NCI-H128 (cell line): Measurements from ENCODE around the gene SH3BP5.

Experiments used
- DNase-seq: peaks from one replicate; lab custom pipeline; 2025; ENCODE audit not compliant: unreplicated experiment; lab: John Stamatoyannopoulos, UW

The SH3BP5 gene

GRCh38 chr3:15299036-15299435 lies 33.4 kb downstream of the SH3BP5 start:
- DNase-seq, result no peak

GRCh38 chr3:15298504-15298903 lies 33.9 kb downstream of the SH3BP5 start:
- no peak for DNase-seq

GRCh38 chr3:15297608-15298350 lies 34.6 kb downstream of the SH3BP5 start:
- no peak for DNase-seq

GRCh38 chr3:15295506-15295905 lies 36.9 kb downstream of the SH3BP5 start:
- DNase-seq, result no peak

- no peak for DNase-seq
Observed at GRCh38 chr3:15294929-15295328, 37.5 kb downstream of the SH3BP5 start.

GRCh38 chr3:15292765-15293522 lies 39.4 kb downstream of the SH3BP5 start:
- DNase-seq, result no peak

- no peak for DNase-seq
Observed at GRCh38 chr3:15291589-15292541, 40.5 kb downstream of the SH3BP5 start.

GRCh38 chr3:15290736-15291135 lies 41.6 kb downstream of the SH3BP5 start:
- DNase-seq, result no peak

GRCh38 chr3:15289661-15290060 lies 42.7 kb downstream of the SH3BP5 start:
- no peak for DNase-seq

- DNase-seq, result no peak
Observed at GRCh38 chr3:15288331-15289035, 43.9 kb downstream of the SH3BP5 start.

GRCh38 chr3:15287565-15288330 lies 44.6 kb downstream of the SH3BP5 start:
- DNase-seq, result no peak

GRCh38 chr3:15286022-15286421 lies 46.4 kb downstream of the SH3BP5 start:
- no peak for DNase-seq

- peak; percentile 85 for DNase-seq
Observed at GRCh38 chr3:15284121-15284889, 48.1 kb downstream of the SH3BP5 start.

- DNase-seq, result no peak
Observed at GRCh38 chr3:15283702-15284101, 48.7 kb downstream of the SH3BP5 start.

GRCh38 chr3:15281817-15282216 lies 50.6 kb downstream of the SH3BP5 start:
- no peak for DNase-seq

- no peak for DNase-seq
Observed at GRCh38 chr3:15280853-15281532, 51.4 kb downstream of the SH3BP5 start.

GRCh38 chr3:15279671-15280402 lies 52.5 kb downstream of the SH3BP5 start:
- no peak for DNase-seq

- DNase-seq, result no peak
Observed at GRCh38 chr3:15279205-15279604, 53.2 kb downstream of the SH3BP5 start.
